ENCODE data around the gene TM4SF5.

Gene TM4SF5

GRCh38 chr17:4771519-4772234, at the start of gene TM4SF5:
TM4SF5 (plus strand) TSS chr17:4771886; CDS start chr17:4771923, 37 bp downstream.
- peak; percentile 61 for DNase-seq

DNA sequence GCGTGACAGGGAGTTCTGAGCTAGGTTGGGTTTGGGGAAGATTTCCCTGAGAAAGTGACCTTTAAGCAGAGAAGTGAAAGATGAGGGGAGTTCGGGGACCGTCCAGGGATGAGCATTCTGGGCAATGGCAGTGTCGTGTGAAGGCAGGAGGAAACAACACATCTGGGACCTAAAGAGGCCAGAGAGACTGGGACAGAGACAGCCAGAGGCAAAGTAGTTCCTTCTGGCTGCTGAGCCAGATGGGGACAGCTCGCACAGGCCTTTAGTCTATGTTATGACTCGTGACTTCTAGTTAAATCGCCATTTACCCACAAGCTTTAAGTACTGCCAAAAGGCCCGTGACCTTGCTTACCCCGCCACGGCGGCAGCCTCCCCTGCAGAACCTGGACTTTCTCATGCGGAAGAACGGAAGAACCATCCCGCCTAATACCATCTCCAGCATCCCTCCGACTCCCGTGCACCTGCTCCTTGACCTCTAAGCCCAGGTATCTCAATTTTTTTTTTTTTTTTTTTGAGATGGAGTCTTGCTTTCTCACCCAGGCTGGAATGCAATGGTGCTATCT, 48.9 kb upstream of the TM4SF5 start:
- no peak for DNase-seq

- DNase-seq = no peak
These were observed 47.0 kb upstream of the TM4SF5 start for GRCh38 chr17:4724650-4725049.

- DNase-seq = no peak
These were observed 45.9 kb upstream of the TM4SF5 start for GRCh38 chr17:4725646-4726310.

DNA sequence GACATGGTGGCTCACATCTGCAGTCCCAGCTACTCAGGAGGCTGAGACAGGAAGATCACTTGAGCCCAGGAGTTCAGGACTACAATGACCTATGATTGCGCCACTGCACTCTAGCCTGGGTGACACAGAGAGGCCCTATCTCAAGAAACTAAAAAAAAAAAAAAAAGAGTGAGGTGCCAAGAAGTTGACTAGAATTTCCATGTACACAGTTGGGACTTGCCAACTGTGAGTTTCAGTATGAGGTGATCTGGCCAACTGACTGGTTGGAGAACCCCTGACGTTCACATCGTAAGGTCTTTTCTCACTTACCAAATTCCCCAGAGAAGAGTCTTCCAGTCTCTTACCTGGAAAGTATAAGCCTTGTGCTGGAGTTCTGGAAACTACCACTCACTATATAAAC, 43.6 kb upstream of the TM4SF5 start:
- no peak for DNase-seq

GRCh38 chr17:4733073-4733531, 38.6 kb upstream of the TM4SF5 start:
- DNase-seq = no peak

DNA sequence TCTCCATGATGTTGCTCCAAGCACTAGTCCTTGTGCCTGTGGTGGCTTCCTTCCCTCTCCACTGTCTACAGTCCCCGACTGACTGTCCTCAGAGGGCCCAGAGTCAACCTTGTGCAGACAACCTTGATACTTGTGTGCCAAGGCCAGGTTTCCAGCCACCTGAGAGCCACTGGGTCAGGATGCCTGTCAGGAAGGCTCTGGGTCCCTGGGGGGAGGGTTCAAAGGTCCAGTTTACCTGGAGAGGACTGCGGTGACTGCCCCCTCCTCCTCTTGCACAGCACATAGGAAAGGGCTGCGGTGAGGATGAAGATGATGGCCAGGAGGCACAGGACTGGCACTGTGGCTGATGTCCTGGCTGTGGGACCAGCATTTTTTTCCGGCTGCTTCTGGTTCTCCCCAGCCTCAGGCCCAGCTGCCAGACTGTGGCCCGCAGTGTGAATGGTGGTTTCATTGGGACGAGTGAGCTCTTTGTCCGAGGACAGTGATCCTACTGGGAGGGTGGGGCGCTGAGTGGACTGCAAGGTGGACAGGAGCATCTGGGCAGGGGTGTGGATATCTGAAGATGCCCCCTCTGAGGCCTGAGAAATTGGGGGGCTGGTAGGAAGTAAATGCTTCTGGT, 36.7 kb upstream of the TM4SF5 start:
- DNase-seq = no peak

DNA sequence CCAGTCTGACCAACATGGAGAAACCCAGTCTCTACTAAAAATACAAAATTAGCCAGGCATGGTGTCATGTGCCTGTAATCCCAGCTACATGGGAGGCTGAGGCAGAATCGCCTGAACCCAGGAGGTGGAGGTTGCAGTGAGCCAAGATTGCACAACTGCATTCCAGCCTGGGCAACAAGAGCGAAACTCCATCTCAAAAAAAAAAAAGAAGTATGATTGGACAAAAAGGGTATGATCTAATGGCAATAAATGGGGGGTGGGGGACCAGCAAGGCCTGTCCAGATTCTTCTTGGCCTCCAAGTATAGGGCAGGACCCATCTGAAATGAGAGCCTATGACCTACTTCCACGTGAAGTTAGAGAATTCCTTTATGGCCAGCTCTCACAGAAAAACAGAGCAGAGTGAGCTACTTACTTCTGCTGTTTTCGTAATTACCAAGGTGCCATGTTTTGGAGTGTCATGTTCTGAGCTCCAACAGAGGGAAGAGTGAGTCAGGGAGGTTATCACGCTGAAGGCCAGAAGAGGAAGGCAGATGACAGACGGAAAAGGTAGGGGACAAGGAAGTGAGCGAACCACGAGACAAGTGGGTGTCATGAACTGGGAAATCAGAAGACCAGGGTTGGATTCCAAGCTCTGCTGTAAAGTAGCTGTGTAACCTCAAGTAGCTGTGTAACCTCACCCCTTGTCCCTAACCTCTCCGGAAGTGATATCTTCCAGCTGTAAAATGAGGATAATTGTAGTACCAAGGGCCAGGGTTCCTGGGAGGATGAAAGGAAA, 35.6 kb upstream of the TM4SF5 start:
- DNase-seq = peak; percentile 11

DNA sequence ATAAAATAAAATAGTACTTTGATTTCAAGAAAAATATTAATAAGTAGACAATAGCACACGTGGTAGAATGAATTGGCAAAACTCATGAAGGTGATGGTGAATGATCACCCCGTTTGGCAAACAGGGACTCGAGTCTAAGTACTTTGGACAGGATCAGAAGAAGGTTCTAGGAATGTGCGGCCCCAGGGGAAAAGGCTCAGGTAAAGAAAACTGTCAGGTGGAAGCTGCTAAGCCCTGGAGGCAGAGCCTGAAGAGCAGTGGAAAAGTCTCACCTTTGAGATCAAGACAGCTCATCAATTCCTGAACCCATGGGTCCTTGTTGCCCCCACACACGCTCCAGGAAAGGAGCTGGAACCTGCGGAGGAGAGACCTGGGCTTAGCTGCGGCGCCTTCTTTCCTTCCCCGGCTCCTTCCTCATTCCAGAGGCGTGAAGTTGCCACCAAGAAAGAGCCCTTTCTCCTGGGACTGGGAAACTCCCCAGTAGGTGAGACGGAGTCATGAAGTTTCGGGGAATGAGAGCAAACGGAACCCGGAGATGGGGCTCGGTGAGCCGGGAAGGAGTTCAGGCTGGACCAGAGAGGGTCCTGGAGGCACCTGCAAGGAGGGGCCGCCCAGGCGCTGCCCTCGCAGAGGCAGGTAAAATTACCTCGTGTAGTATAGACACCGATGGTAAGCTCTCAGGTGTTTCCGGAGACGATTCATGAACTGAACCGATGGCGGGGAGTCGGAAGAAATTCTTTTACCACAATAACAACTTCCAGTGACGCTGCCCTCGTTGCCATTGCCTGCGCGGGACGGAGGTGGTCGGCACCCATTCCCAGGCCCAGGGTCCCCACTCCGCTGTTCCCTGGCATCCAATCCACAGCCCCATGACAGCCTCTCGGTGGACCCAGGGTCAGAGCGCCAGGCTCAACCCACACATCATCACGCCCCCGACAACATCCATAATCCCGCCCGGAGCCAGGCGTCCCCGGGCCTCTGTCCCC, 33.3 kb upstream of the TM4SF5 start:
- no peak for DNase-seq

DNA sequence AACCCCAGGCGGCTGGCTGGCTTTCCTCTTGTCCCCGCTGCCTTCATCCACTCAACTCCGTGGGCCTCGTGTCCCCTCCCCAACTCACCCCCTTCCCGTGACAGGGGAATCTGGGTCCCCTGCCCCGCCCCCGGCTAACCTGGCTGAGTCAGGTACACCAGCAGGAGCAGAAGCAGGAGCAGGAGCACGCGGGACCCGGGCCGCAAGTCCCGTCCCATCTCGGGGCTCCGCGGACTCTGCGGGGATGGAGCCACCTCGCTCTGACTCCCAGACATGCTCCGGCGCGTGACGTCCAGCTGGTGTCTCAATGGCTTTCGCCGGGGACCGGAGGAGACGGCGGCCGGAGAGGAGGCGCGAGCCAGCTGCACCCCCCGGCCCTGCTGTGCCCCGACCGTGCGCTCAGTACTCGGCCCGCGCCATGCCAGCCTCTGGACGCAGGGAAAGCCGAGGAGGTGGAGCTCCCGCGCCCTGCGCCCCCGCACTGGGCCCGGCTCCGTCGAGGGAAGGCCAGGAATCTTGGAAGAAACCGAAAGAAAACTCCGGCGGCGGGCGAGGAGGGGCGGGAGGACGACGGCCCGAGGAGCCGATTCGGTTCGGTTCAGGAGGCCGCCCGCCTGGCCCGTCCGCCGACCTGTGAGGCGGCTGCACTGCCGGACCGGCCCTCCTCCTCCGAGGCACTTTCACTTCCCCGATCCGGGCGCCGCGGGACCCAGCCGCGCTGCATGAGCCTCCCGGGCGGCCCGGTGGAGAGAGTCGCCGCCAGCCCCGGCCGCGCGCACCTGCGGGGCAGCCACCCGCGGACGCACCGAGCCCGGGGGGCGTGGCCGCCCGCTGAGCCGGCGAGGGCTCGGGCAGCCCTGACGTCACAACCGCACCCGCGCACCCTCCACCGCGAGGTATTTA, 32.3 kb upstream of the TM4SF5 start, which contains the start of the genes CXCL16 and ZMYND15:
Gene CXCL16 (minus strand): TSS at position 807 of the 903 bp plus-strand sequence. CDS start 589 bp downstream, at position 218.
Gene ZMYND15 (plus strand): TSS at position 712 of the 903 bp plus-strand sequence. CDS start 716 bp downstream, outside the sequence.
- DNase-seq = peak; percentile 33

GRCh38 chr17:4740025-4740351, 31.7 kb upstream of the TM4SF5 start:
- DNase-seq = no peak

- DNase-seq = no peak
These were observed 31.1 kb upstream of the TM4SF5 start for GRCh38 chr17:4740584-4740983.

GRCh38 chr17:4741544-4741943, 30.1 kb upstream of the TM4SF5 start:
- DNase-seq = no peak

DNA sequence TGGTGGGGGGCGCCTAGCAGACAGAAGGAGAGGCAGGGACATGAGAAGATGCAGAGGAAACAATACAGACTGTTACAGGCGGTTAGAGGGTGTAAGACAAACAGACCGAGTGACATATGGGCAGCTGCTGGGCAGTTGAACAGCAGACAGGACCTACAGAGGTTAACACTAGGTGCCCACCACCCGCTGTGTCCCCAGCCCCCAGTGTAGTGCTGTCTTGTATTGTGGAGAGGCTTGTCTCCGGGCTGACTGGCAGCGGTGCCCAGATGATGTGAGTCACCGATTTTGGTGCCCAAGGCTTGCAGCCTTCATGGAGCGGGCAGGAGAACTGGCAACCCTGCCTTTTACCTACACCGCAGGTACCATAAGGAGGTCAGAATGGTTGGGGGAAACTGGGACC, 29.6 kb upstream of the TM4SF5 start:
- DNase-seq = no peak

- DNase-seq = no peak
These were observed 29.1 kb upstream of the TM4SF5 start for GRCh38 chr17:4742629-4743028.

DNA sequence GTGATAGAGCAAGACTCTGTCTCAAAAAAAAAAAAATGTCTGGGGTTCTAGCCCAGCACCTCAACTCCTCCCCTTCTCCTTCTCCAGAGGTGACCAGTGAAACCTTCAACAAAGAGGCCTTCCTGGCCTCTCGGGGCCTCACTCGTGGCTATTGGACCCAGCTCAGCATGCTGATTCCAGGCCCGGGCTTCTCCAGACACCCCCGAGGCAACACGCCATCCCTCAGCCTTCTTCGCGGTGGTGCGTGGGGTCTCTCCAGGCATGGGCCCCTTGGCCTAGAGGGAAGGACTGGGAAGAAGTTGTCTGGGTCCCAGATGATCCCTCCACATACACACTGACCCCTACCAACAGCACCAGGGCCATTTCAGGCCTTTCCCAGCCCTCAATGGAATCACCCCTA, 28.5 kb upstream of the TM4SF5 start:
- DNase-seq = no peak

GRCh38 chr17:4743898-4744297, 27.8 kb upstream of the TM4SF5 start:
- DNase-seq = no peak

GRCh38 chr17:4744999-4745969, 26.4 kb upstream of the TM4SF5 start:
- no peak for DNase-seq

- DNase-seq = no peak
These were observed 23.8 kb upstream of the TM4SF5 start for GRCh38 chr17:4747847-4748246.
